GM19023 (cell line): ENCODE measurements around the gene COX5A.
"Not testable (repeated sequence)": the region's sequence is repeated elsewhere in the genome, so short reads cannot be mapped to it uniquely, and the experiment has no call there.

Source experiments
- ATAC-seq: cut with Tn5 transposase; IDR thresholded peaks from one replicate; pipeline ENCODE4 v1.9.1; 2021; ENCODE audit warnings: mild to moderate bottlenecking, moderate library complexity; ENCODE audit not compliant: unreplicated experiment

The COX5A gene

DNA sequence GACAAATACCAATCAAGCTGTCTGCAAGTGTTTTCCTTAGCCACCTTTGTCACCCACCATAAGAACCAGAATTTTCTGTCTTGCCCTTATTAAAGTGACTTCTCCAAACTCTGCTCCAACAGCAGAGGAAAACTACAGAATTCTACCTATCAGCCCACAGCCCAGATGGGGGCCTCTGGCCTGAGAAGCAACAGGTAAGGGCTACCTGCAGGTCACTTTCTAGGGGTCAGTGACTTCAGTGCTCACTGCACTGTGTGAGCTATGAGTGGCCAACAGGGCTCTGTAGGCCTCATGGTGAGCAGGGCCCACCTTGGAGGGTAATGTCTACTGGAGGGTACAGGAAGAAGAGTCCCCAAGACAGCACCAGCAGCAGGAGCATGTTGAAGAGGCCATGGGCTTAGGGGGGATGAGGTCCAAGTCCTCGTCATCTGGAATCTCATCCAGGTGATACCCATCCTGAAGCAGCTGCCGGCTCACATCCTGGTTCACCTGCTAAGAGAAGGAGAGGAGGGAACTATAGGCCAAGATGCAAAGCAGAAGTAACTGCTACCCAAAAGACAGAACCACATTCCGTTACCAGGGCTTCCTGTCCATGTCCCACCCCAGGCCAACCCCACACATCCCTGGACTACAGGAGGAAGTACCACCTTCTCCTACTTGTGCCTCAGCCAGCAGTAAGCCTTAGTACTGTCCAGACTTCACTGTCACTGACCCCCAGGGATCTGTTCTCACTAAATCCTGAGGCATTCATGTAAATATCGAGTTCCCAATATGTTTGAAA, 35.4 kb downstream of the COX5A start:
- ATAC-seq = no peak

DNA sequence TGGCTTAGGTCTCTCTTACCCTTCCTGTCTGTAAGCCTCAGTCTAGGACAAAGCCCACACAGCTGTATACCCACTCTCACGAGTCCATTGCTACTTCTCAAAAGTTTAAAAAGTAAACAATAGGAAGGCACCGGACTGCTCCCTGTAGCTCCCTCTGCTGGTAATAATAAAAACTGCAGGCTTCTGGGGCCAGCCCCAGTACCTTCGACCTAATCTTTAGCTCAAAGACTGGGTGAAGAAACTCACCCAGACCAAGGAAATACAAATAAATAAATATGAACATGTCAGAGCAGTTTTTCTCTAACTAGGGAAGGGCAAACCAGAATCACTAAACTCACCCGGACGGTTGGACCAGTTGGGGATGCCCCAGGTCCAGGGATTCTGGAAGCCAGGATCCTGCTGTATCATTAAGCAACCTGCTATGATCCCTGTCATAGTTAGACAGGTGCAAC, 36.2 kb downstream of the COX5A start:
- no peak for ATAC-seq

- ATAC-seq = no peak
Observed at GRCh38 chr15:74897300-74897701, 40.6 kb downstream of the COX5A start.

DNA sequence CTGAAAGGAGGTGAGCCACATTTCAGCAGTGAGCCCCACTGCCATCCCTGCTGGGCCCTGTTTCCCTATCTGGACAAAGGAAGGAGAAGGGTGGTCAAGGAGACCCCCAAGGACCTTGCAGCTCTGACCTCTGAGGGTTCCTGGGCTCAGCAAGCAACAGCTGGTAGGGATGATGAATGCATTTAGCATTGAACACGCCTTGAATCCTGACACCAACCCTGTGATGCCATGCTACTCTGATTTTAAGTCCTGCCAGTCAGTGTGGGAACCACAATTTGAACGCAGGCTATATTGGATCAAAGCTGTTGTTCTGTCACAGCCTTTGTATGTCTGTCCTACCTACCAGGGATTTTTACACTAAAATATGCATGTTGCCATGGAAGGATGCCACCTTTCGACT, 41.6 kb downstream of the COX5A start:
- no peak for ATAC-seq

DNA sequence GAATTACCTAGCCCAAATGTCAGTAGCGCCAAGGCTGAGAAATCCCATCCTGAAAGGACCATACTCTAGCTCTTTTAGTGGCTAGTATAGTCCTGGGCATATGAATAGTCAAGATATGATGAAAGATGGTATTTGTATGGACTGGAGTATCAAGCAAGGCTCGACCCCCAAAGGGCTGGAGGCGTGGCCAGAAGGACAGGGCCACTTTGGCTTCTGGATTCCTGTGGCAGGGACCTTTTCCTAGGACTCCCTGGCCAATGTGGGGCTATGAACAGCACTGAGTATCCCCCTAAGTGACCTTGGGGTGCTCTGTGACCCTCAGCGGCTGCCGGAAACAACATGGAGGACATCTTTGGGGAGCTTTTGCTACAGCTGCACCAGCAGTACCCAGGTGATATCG, 42.0 kb downstream of the COX5A start:
- ATAC-seq = no peak

GRCh38 chr15:74894383-74894782, 43.5 kb downstream of the COX5A start:
- not testable (repeated sequence) for ATAC-seq

DNA sequence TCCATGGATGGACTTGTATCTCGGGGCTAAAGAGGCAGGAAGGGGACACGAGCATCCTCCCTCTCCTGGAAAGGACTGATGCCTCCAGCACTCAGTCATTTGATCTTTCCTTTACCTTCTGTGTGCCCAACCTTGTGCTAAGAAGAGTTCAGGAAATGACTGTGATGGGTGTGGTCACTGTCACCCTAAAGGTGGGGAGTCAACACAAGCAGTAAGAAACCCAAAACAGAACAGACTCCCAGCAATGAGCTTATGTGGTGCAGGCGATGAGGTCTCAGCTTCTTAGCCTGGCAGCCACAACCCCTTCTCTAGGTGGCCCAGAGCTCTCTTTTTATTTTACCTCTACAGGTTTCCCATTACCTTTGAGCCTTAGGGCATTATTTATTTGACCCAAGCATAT, 44.2 kb downstream of the COX5A start:
- no peak for ATAC-seq

GRCh38 chr15:74892931-74893330, 44.9 kb downstream of the COX5A start:
- no peak for ATAC-seq

- ATAC-seq = no peak
Observed at GRCh38 chr15:74892313-74892712, 45.6 kb downstream of the COX5A start.

GRCh38 chr15:74891469-74891868, 46.4 kb downstream of the COX5A start:
- ATAC-seq = no peak

GRCh38 chr15:74890665-74890960, 47.3 kb downstream of the COX5A start:
- no peak for ATAC-seq

GRCh38 chr15:74889883-74890664, 47.8 kb downstream of the COX5A start, which contains the start of gene MPI:
Gene MPI (plus strand): TSS chr15:74890042. CDS start chr15:74890074, 32 bp downstream.
- peak; percentile 92 for ATAC-seq

DNA sequence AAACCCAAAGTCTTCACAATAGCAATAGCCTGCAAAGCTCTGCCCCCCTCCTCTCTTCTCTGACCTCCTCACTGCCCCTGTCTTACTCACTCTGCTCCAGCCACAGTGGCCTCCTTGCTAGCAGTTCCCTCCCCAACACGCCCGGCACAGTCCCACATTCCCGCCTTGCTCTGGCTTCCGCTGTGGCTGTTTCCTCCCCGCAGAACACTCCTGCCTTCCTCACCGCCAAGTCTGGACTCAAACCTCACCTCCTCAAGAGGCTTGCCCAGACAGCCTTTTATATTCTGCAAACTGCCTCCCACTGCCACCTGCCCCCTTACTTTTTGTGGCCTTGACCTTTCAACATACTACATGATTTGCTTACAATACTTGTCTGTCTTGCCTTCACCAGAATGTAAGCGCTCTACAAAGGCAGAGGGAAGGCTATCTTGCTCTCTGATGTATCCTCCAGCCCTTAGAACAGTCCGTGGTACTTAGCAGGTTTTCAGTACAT, 48.4 kb downstream of the COX5A start:
- ATAC-seq = peak; percentile 25

DNA sequence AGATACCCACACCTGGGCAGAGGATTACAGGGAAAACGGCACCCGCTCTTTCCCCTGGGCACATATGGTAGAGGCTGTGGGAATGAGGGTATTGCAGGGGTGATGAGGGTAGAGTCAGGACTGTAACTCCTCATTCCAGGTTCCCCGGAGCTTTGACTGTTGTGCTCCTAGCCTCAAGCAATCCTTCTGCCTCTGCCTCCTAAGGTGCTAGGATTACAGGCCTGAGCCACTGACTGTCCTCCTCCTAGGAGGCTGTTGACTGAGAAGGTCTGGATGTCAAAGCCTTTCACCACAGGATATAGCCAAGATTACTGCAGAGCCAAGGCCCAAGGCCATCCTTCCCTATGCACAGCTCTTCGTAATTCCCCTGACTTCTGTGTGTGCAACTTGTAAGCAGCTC, 49.2 kb downstream of the COX5A start:
- ATAC-seq = no peak

DNA sequence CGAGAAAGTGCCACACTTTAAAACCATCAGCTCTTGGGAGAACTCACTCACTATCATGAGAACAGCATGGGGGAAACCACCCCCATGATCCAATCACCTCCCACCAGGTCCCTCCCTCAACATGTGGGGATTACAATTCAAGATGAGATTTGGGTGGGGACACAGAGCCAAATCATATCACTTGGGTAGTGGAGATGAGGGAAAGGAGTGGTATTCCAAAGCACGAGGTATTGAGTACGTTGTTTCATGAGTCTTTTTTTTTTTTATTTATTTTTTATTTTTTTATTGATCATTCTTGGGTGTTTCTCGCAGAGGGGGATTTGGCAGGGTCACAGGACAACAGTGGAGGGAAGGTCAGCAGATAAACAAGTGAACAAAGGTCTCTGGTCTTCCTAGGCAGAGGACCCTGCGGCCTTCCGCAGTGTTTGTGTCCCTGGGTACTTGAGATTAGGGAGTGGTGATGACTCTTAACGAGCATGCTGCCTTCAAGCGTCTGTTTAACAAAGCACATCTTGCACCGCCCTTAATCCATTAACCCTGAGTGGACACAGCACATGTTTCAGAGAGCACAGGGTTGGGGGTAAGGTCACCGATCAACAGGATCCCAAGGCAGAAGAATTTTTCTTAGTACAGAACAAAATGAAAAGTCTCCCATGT, 50.2 kb downstream of the COX5A start:
- ATAC-seq = not testable (repeated sequence)

DNA sequence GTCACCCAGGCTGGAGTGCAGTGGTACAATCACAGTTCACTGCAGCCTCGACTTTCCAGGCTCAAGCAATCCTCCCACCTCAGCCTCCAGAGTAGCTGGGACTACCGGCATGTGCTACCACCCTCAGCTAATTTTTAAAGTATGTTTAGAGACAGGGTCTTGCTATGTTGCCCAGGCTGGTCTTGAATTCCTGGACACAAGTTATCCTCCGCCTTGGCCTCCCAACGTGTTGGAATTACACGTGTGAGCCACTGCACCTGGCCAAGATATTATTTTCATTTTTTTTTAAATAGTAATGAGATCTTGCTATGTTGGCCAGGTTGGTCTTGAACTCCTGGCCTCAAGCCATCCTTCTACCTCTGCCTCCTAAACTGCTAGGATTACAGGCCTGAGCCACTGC, 52.4 kb downstream of the COX5A start:
- no peak for ATAC-seq

GRCh38 chr15:74884428-74885223, 53.2 kb downstream of the COX5A start:
- ATAC-seq = no peak

DNA sequence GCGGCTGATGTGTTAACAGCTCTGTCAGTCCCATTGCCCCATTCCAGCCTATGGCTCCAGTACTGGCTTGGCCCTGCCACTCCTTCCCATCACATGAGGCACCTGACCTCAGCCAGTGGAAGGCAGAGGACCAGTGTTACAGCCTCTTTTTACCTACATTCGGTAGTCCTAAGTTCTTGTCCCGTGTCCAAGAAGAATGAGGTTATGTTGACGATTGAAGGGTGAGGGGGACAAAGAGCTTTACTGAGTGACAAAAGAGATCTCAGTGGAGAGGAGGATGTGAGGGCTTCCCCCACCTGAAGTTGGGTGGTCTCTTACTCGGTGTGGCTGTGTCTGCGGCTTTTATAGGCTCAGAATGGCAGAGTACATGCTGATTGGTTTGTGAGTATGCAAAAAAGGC, 55.3 kb downstream of the COX5A start:
- no peak for ATAC-seq

- ATAC-seq = no peak
Observed at GRCh38 chr15:74878273-74878672, 59.6 kb downstream of the COX5A start.

- no peak for ATAC-seq
Observed at GRCh38 chr15:74873756-74874424, 64.0 kb downstream of the COX5A start.
